Adrenal gland (tissue), 5 donors: Measurements from ENCODE around the gene SNX30.

Experiments used
- CTCF ChIP-seq, 6 experiments: fragments of 450-650 bp in 4 of 6; fragments of 200-600 bp in 2 of 6; sonication (generic) in 1 of 6; IDR thresholded peaks; 1 replicate in 5 of 6; 2 replicates in 1 of 6; pipeline versions ENCODE4 v1.5.1 to v1.8.0; 2016 to 2021; ENCODE audit warnings: antibody characterized with exemption in 6 of 6, mild to moderate bottlenecking in 2 of 6, moderate library complexity in 1 of 6
- POLR2A ChIP-seq, 2 donors: fragments of 450-650 bp; IDR thresholded peaks; one replicate each; pipeline ENCODE4 v1.6.1; 2017; ENCODE audit warnings: antibody characterized with exemption in 2 of 2, mild to moderate bottlenecking in 2 of 2, moderate library complexity in 1 of 2
- donor health status: DM: no; HTN: no; CAD: no.

DNA sequence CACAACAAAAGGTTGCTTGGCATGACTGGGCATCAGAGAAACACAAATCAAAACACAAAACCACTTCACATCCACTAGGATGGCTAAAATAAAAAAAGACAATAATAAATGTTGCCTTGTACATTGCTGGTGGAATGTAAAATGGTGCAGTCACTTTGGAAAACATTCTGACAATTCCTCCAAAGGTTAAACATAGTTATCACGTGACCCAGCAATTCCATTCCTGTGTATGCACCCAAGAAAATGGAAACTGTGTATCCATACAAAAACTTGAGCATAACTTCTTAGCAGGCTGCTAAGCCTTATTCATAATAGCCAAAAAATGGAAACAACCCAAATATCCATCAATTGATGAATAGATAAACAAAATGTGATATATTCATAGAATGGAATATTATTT, 150.3 kb downstream of the SNX30 start:
- TF ChIP-seq CTCF (IDR thresholded peaks at IDR 0.05) (no peak), POLR2A (IDR thresholded peaks at IDR 0.05) (no peak)
